ENCODE measurements around the gene DNAH14. TPM values are rescaled to one million over a fixed set of nuclear protein-coding genes. Genes with fewer than 3 reads are reported as not detected.

DNAH14 gene
- polyA plus RNA-seq, 4 donors: 1.4 to 12.9 (median 3.9) TPM; not detected in 1

- Histone ChIP-seq H3K4me1 (ENCODE audit: control insufficient read depth in 3 of 3, insufficient read depth in 2 of 3, low read depth in 1 of 3, low read length in 2 of 3) (no peaks in the 10 kb centered on the region), H3K36me3 (ENCODE audit: control insufficient read depth in 3 of 3, insufficient read depth in 2 of 3, low read depth in 1 of 3, low read length in 3 of 3) (no peaks in the 10 kb centered on the region), H3K27me3 (ENCODE audit: control insufficient read depth in 3 of 3, insufficient read depth in 3 of 3, low read length in 3 of 3) (peaks cover 0 to 2% (median 0%) of the 10 kb centered on the region in 3 donors), H3K27ac (ENCODE audit: low read depth in 1 of 3, low read length in 2 of 3) (no peak overlapping the region), H3K4me3 (ENCODE audit: low read depth in 1 of 3, low read length in 3 of 3) (no peak overlapping the region), H3K9me3 (ENCODE audit: control insufficient read depth in 2 of 2, insufficient read depth in 1 of 2, low read depth in 1 of 2, low read length in 1 of 2) (no peaks in the 10 kb centered on the region)
- 96 to 97% (median 97%) methylated on average over 3 of the region's 3 CpGs for WGBS, 3 donors
- no peak for FAIRE-seq
- DNase-seq: no peak
Measured at GRCh38 chr1:225341642-225342041, 412.2 kb downstream of the DNAH14 start.

GRCh38 chr1:225342695-225343094 lies 413.2 kb downstream of the DNAH14 start:
- Histone ChIP-seq H3K27ac (ENCODE audit: low read depth in 1 of 3, low read length in 2 of 3) (no peak overlapping the region), H3K9me3 (ENCODE audit: control insufficient read depth in 2 of 2, insufficient read depth in 1 of 2, low read depth in 1 of 2, low read length in 1 of 2) (no peaks in the 10 kb centered on the region), H3K4me1 (ENCODE audit: control insufficient read depth in 3 of 3, insufficient read depth in 2 of 3, low read depth in 1 of 3, low read length in 2 of 3) (no peaks in the 10 kb centered on the region), H3K27me3 (ENCODE audit: control insufficient read depth in 3 of 3, insufficient read depth in 3 of 3, low read length in 3 of 3) (peaks cover 0 to 2% (median 0%) of the 10 kb centered on the region in 3 donors), H3K4me3 (ENCODE audit: low read depth in 1 of 3, low read length in 3 of 3) (no peak overlapping the region), H3K36me3 (ENCODE audit: control insufficient read depth in 3 of 3, insufficient read depth in 2 of 3, low read depth in 1 of 3, low read length in 3 of 3) (no peaks in the 10 kb centered on the region)
- 70 to 88% (median 72%) methylated on average over 7 of the region's 7 CpGs for WGBS, 3 donors
- no peak for FAIRE-seq
- no peak for DNase-seq

- FAIRE-seq: peak; percentile 5
Measured at GRCh38 chr1:225343618-225344017, 414.1 kb downstream of the DNAH14 start.

GRCh38 chr1:225347123-225347683 lies 417.7 kb downstream of the DNAH14 start:
- Histone ChIP-seq H3K9me3 (ENCODE audit: control insufficient read depth in 2 of 2, insufficient read depth in 1 of 2, low read depth in 1 of 2, low read length in 1 of 2) (no peaks in the 10 kb centered on the region), H3K27me3 (ENCODE audit: control insufficient read depth in 3 of 3, insufficient read depth in 3 of 3, low read length in 3 of 3) (no peaks in the 10 kb centered on the region), H3K36me3 (ENCODE audit: control insufficient read depth in 3 of 3, insufficient read depth in 2 of 3, low read depth in 1 of 3, low read length in 3 of 3) (no peaks in the 10 kb centered on the region), H3K27ac (ENCODE audit: low read depth in 1 of 3, low read length in 2 of 3) (no peak overlapping the region), H3K4me1 (ENCODE audit: control insufficient read depth in 3 of 3, insufficient read depth in 2 of 3, low read depth in 1 of 3, low read length in 2 of 3) (no peaks in the 10 kb centered on the region), H3K4me3 (ENCODE audit: low read depth in 1 of 3, low read length in 3 of 3) (no peak overlapping the region)
- WGBS, 3 donors: 60 to 68% (median 62%) methylated on average over 3 of the region's 3 CpGs
- DNase-seq: no peak
- FAIRE-seq: no peak

More at GRCh38 chr1:225343618-225344017, 414.1 kb downstream of the DNAH14 start:
- no peaks in the 10 kb centered on the region for H3K4me1 ChIP-seq (ENCODE audit: control insufficient read depth in 3 of 3, insufficient read depth in 2 of 3, low read depth in 1 of 3, low read length in 2 of 3)
- no peaks in the 10 kb centered on the region for H3K9me3 ChIP-seq (ENCODE audit: control insufficient read depth in 2 of 2, insufficient read depth in 1 of 2, low read depth in 1 of 2, low read length in 1 of 2)
- H3K4me3 ChIP-seq (ENCODE audit: low read depth in 1 of 3, low read length in 3 of 3): no peak overlapping the region
- H3K36me3 ChIP-seq (ENCODE audit: control insufficient read depth in 3 of 3, insufficient read depth in 2 of 3, low read depth in 1 of 3, low read length in 3 of 3): no peaks in the 10 kb centered on the region
- no peak overlapping the region for H3K27ac ChIP-seq (ENCODE audit: low read depth in 1 of 3, low read length in 2 of 3)
- DNase-seq: peak in 1 of 2 donors; percentile 30
- peaks cover 0 to 2% (median 0%) of the 10 kb centered on the region in 3 donors for H3K27me3 ChIP-seq (ENCODE audit: control insufficient read depth in 3 of 3, insufficient read depth in 3 of 3, low read length in 3 of 3)

GRCh38 chr1:225348400-225348799 lies 418.9 kb downstream of the DNAH14 start:
- DNase-seq (no peak), FAIRE-seq (no peak)
- H3K36me3 ChIP-seq (ENCODE audit: control insufficient read depth in 3 of 3, insufficient read depth in 2 of 3, low read depth in 1 of 3, low read length in 3 of 3): no peaks in the 10 kb centered on the region
- no peaks in the 10 kb centered on the region for H3K9me3 ChIP-seq (ENCODE audit: control insufficient read depth in 2 of 2, insufficient read depth in 1 of 2, low read depth in 1 of 2, low read length in 1 of 2)
- no peaks in the 10 kb centered on the region for H3K27me3 ChIP-seq (ENCODE audit: control insufficient read depth in 3 of 3, insufficient read depth in 3 of 3, low read length in 3 of 3)
- H3K4me1 ChIP-seq (ENCODE audit: control insufficient read depth in 3 of 3, insufficient read depth in 2 of 3, low read depth in 1 of 3, low read length in 2 of 3): no peaks in the 10 kb centered on the region
- H3K27ac ChIP-seq (ENCODE audit: low read depth in 1 of 3, low read length in 2 of 3): no peak overlapping the region
- no peak overlapping the region for H3K4me3 ChIP-seq (ENCODE audit: low read depth in 1 of 3, low read length in 3 of 3)

- 87 to 88% (median 87%) methylated on average over 2 of the region's 2 CpGs for WGBS, 3 donors
- Histone ChIP-seq H3K9me3 (ENCODE audit: control insufficient read depth in 2 of 2, insufficient read depth in 1 of 2, low read depth in 1 of 2, low read length in 1 of 2) (no peaks in the 10 kb centered on the region), H3K36me3 (ENCODE audit: control insufficient read depth in 3 of 3, insufficient read depth in 2 of 3, low read depth in 1 of 3, low read length in 3 of 3) (no peaks in the 10 kb centered on the region), H3K27me3 (ENCODE audit: control insufficient read depth in 3 of 3, insufficient read depth in 3 of 3, low read length in 3 of 3) (no peaks in the 10 kb centered on the region), H3K4me3 (ENCODE audit: low read depth in 1 of 3, low read length in 3 of 3) (no peak overlapping the region), H3K4me1 (ENCODE audit: control insufficient read depth in 3 of 3, insufficient read depth in 2 of 3, low read depth in 1 of 3, low read length in 2 of 3) (no peaks in the 10 kb centered on the region), H3K27ac (ENCODE audit: low read depth in 1 of 3, low read length in 2 of 3) (no peak overlapping the region)
- DNase-seq: no peak
- no peak for FAIRE-seq
Measured at GRCh38 chr1:225349826-225350225, 420.4 kb downstream of the DNAH14 start.

GRCh38 chr1:225350872-225351271 lies 421.4 kb downstream of the DNAH14 start:
- H3K4me1 ChIP-seq (ENCODE audit: control insufficient read depth in 3 of 3, insufficient read depth in 2 of 3, low read depth in 1 of 3, low read length in 2 of 3): no peaks in the 10 kb centered on the region
- no peak overlapping the region for H3K27ac ChIP-seq (ENCODE audit: low read depth in 1 of 3, low read length in 2 of 3)
- H3K4me3 ChIP-seq (ENCODE audit: low read depth in 1 of 3, low read length in 3 of 3): no peak overlapping the region
- peaks cover 0 to 4% (median 0%) of the 10 kb centered on the region in 3 donors for H3K27me3 ChIP-seq (ENCODE audit: control insufficient read depth in 3 of 3, insufficient read depth in 3 of 3, low read length in 3 of 3)
- DNase-seq (no peak), FAIRE-seq (no peak)
- H3K36me3 ChIP-seq (ENCODE audit: control insufficient read depth in 3 of 3, insufficient read depth in 2 of 3, low read depth in 1 of 3, low read length in 3 of 3): no peaks in the 10 kb centered on the region
- no peaks in the 10 kb centered on the region for H3K9me3 ChIP-seq (ENCODE audit: control insufficient read depth in 2 of 2, insufficient read depth in 1 of 2, low read depth in 1 of 2, low read length in 1 of 2)

GRCh38 chr1:225354906-225355305 lies 425.4 kb downstream of the DNAH14 start:
- no peaks in the 10 kb centered on the region for H3K4me1 ChIP-seq (ENCODE audit: control insufficient read depth in 3 of 3, insufficient read depth in 2 of 3, low read depth in 1 of 3, low read length in 2 of 3)
- peaks cover 0 to 4% (median 0%) of the 10 kb centered on the region in 3 donors for H3K27me3 ChIP-seq (ENCODE audit: control insufficient read depth in 3 of 3, insufficient read depth in 3 of 3, low read length in 3 of 3)
- H3K36me3 ChIP-seq (ENCODE audit: control insufficient read depth in 3 of 3, insufficient read depth in 2 of 3, low read depth in 1 of 3, low read length in 3 of 3): no peaks in the 10 kb centered on the region
- no peak overlapping the region for H3K27ac ChIP-seq (ENCODE audit: low read depth in 1 of 3, low read length in 2 of 3)
- DNase-seq (no peak), FAIRE-seq (no peak)
- no peak overlapping the region for H3K4me3 ChIP-seq (ENCODE audit: low read depth in 1 of 3, low read length in 3 of 3)
- H3K9me3 ChIP-seq (ENCODE audit: control insufficient read depth in 2 of 2, insufficient read depth in 1 of 2, low read depth in 1 of 2, low read length in 1 of 2): no peaks in the 10 kb centered on the region
- 73 to 83% (median 82%) methylated on average over 3 of the region's 3 CpGs for WGBS, 3 donors

GRCh38 chr1:225355863-225356262 lies 426.4 kb downstream of the DNAH14 start:
- Histone ChIP-seq H3K4me1 (ENCODE audit: control insufficient read depth in 3 of 3, insufficient read depth in 2 of 3, low read depth in 1 of 3, low read length in 2 of 3) (no peaks in the 10 kb centered on the region), H3K36me3 (ENCODE audit: control insufficient read depth in 3 of 3, insufficient read depth in 2 of 3, low read depth in 1 of 3, low read length in 3 of 3) (no peaks in the 10 kb centered on the region), H3K27me3 (ENCODE audit: control insufficient read depth in 3 of 3, insufficient read depth in 3 of 3, low read length in 3 of 3) (peaks cover 0 to 4% (median 0%) of the 10 kb centered on the region in 3 donors), H3K27ac (ENCODE audit: low read depth in 1 of 3, low read length in 2 of 3) (no peak overlapping the region), H3K4me3 (ENCODE audit: low read depth in 1 of 3, low read length in 3 of 3) (no peak overlapping the region), H3K9me3 (ENCODE audit: control insufficient read depth in 2 of 2, insufficient read depth in 1 of 2, low read depth in 1 of 2, low read length in 1 of 2) (no peaks in the 10 kb centered on the region)
- WGBS, 3 donors: 88 to 96% (median 93%) methylated on average over 1 of the region's 1 CpG
- FAIRE-seq: no peak
- DNase-seq: no peak

Measured in small intestine (tissue), 7 donors.